GM19240 (cell line): ENCODE results near the gene LRCH4.

Source experiments
- DNase-seq: peaks from one replicate; pipeline ENCODE4 v3.0.0; 2011; ENCODE audit warnings: low spot score; ENCODE audit not compliant: insufficient read length

LRCH4 gene

DNA sequence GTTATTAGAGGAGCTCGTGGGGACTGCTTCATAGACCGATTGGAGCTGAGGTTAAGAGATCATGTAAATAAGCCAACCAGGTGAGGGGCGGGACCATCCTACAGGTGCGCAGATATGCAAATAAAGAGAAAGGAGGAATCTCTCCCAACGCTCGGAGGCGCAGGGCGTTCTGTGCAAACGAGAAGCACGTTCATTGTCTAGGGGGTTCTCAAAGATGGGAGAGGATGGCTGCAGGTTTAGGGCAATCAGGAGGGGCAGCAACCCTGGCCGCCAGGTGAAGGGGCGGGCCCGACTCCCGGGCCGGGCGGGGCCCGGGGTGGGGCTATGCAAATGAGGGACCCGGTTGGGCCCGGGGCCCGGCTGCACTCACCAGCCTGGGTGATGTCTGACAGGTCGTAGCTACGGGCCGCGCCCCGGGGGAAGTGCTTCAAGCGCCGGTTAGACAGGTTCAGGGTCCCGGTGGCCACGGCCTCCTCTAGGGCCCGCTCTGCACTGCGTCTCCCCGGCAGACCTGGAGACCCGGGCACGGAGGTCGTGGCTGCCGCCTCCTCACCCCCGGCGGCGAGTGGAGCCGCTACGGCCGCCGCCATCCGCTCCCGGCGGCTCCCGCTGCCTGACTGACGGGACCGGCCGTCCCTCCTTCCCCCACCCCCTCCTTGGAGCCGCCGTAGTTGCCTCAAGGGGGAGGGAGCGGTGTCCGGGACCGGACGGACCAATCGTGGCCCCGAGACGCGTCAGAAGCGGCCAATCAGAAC, at the start of gene LRCH4:
Gene LRCH4 (minus strand): TSS at position 619 of the 755 bp plus-strand sequence. CDS start 29 bp downstream, at position 590.
- no peak for DNase-seq

DNA sequence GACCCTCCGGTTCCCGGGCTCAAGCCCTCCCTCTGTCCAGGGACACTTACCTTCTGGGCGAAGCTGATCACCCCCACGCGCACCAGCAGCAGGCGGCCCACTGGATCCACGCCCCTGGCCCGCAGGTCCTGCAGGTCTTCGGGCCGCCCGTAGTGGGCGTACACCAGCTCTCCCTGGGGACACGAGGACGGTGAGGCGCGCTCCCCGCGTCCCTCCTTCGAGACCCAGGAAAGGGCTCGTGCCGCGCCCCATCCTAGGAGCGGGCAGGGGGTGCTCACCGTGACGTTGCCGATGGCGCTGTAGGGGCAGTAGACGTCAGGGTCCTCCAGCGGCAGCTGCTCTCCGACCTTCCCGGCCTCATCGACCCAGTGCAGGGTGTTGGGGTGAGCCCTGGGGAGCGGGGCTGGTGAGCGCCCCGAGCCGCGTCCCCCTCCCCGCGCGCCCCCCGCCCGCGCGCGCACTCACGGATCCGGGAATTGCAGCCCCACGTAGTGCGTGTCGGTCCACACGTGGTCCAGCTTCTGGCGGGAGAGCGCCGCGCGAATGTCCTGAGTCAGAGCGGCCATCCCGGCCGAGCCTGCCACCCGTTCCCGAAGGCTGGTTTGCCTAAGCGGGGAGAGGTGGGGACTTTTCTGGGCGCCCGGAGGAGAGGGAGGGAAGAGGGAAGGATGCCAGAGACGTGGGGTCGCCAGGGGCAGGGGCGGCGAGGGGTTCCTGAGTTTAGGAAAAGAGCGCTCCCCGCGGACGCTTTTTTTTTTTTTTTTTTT, 47.2 kb upstream of the LRCH4 start:
- DNase-seq: no peak

DNA sequence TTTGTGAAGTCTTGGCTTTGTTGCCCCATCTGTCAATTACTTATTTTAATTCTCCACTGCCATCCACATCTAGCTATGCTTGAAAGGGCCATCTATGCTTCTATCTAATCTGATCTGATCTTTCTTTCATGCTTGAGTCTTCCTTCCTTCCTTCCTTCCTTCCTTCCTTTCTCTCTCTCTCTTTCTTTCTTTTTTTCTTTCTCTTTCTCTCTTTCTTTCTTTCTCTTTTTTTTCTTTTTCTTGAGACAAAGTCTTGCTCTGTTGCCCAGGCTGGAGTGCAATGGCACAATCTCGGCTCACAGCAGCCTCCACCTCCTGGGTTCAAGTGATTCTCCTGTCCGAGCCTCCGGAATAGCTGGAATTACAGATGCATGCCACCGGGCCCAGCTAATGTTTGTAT, 44.1 kb upstream of the LRCH4 start:
- DNase-seq: no peak

- no peak for DNase-seq
These were observed 43.3 kb upstream of the LRCH4 start for GRCh38 chr7:100629117-100629716.

DNA sequence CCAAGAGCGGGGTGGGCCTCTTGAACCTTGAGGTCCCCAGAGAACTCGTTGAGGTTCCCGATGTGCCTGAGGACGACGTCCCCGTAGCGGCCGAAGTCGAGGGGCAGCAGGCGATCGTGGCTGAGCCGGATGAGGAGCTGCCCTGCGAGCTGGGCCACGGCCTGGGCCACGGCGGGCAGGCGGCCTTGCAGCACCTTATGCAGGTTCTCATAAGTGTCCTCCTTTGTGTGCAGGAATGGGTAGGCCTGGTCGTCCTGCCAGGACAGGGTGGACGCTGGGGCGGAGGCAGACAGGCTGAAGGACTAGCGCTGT, 41.3 kb upstream of the LRCH4 start:
- DNase-seq: no peak

DNA sequence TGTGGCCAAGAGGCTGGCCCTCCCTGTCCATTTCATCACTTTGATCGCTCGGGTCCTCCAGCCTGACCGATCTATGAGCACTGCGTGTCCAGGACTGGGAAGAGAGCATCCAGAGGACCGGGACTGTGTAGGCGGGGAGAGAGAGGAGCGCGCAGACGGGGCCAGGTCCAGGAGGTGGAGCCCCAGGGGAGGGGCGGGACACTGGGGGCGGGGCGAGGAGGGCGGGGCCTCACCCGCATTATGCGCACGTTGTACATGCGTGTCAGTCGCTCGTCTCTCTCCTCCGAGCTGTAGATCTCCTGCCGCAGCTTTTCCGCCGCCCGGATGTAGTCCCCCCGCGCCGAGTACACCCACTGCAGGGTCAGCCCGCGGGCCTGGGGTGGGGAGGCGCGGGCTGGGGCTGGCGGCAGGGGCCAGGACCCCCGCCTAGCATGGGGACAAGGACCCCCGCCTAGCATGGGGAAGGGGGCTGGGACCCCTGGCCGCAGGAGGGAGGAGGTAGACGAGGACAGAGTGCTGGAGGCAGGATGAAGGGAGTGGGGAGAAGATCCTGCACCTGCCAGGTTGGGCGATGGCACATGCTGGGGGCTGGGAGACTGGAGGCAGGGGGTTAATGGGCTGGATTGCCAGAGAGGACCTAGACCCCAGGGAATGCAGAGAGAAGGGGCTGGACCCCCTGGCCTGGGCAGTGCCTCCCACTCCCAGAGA, 40.8 kb upstream of the LRCH4 start:
- DNase-seq: peak; percentile 96

DNA sequence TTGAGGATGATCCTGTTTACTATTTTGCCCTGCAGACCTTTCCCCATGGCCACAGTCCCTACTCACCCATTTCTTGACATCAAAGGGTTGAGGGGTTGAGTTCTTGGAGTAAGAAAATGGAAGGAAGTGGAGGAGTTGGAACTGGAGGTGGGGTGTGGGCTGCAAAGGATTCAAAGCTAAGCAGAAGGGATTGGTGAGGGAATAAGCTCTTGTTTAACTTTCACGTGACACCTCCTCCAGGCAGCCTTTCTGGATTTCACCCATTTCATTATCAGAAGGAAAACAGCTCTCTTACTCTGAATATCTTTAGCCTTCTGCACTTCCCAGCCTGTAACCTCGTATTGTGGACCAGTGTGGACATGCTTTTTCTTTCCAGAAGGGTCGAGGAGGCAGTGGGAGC, 40.1 kb upstream of the LRCH4 start:
- no peak for DNase-seq

GRCh38 chr7:100623951-100624824, 38.3 kb upstream of the LRCH4 start:
- DNase-seq: no peak

DNA sequence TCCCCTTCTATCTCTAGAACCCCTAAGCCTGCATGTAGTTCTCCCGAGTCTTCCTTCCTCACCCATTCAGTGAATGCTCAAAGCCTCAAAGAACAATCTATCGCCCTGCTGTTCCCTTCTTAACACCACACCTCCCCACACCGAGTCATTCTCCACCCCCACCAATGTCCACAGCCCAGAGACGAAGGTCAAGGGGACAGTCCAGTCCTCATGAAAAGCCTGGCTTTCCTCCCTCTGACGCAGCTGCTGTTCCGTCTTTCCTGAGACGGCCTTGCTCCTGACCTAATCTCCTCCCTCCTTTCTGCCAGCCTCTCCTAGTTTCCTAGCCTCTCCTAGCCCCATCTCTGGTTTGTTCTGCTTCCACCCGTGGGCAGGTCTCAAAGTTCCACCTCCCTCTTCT, 35.6 kb upstream of the LRCH4 start:
- no peak for DNase-seq

- DNase-seq: no peak
These were observed 34.9 kb upstream of the LRCH4 start for GRCh38 chr7:100620804-100621203.

GRCh38 chr7:100620239-100620638, 34.3 kb upstream of the LRCH4 start:
- no peak for DNase-seq

DNA sequence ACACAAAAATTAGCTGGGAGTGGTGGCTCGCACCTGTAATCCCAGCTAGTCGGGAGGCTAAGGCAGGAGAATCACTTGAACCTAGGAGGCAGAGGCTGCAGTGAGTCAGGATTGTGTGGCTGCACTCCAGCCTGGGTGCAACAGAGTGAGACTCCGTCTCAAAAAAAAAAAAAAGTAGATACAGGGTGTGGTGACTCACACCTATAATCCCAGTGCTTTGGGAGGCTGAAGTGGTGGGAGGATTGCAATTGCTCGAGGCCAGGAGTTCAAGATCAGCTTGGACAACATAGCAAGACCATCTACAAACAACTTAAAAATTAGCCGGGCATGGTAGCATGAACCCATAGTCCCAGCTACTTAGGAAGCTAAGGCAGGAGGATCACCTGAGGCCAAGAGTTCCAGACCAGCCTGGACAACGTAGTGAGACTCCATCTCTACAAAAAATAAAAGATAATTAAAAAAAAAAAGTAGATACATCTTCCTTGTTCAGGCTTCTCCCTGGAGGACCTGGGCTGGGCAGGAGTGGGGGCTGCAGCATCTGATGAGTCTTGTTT, 28.5 kb upstream of the LRCH4 start:
- DNase-seq: no peak

GRCh38 chr7:100613412-100614175, 27.7 kb upstream of the LRCH4 start:
- no peak for DNase-seq

DNA sequence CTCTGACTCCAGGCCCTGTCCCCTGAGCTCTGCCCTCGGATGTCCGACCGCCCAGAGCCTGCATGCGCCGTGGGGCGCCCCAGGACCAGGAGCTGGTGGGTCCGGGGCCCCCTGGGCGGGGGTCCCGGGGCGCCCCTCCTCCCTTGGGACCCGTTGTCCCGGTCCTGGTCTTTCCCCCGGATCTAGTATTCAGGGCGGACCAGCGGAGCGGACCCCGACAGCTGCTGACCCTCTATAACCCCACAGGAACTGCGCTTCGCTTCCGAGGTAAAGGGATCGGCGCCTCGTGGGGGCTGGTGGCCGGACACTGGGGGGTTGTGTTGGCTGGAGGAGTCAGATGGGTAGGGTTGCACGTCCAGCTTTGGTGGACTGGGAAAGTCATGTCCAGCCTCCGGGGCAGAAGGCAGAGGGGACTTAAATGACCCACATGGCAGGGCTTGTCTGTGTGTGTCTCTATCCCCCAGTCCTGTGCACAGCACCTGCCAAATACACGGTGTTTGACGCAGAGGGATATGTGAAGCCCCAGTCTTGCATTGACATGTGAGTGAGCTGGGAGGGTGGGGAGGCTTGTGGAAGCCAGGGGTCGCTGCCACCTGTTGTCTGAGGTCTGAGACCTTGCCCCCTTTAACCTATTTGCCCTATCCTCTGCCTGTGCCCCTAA, 26.9 kb upstream of the LRCH4 start:
- no peak for DNase-seq

DNA sequence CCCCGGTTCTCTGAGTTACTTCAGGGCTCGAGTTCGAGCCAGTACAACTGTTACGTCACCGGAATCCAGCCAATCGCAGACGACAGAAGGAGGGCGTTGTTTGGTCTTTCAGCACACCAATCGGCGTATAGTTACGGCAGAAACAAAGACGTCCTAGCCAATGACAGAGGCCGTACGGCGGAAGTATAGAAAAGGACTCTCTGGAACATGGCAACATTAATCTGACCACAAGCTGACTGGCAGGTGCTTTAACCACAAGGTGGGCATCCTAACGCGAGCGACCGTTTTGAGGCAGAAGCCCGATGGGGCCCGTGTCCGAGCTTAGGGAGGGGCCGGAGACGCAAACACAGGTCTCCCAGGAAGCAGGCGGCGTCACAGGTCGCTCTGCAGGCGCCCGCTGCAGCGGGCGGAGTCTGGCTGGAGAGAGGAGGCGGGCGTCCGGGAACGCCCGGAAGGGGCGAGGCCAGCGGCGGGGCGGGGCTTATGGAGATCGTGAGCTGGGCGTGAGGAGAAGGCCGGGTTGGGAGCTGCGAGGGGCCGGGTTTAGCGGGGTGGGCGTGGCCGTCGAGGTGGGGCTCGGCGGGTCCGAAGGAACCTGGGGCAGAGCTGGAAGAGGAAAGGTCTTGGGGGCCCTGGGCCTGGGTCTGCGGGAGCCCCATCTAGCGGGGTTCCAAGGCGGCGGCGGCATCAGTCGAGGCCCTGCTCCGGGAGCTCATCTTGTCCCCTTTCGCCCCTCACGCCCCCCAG, 26.2 kb upstream of the LRCH4 start, which contains the start of gene MOSPD3:
Gene MOSPD3 (plus strand): TSS at position 558 of the 747 bp plus-strand sequence. CDS start 252 bp downstream, outside the sequence.
- DNase-seq: peak; percentile 99

- DNase-seq: no peak
These were observed 24.0 kb upstream of the LRCH4 start for GRCh38 chr7:100609958-100610357.

DNA sequence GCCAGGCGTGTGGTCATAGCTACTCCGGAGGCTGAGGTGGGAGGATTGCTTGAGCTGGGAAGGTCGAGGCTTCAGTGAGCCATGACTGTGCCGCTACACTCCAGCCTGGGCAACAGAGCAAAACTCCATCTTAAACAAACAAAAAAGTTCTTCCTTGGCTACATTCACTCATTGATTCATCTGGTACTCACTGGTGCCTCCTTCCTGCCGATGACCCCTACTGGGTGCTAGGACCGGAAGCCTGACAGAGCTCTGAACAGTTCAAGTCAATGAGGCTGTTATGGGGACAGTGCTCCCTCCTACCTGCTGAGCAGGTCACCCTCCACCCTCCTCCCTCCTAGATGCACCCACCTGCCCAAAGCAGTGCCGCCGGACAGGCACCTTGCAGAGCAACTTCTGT, 21.2 kb upstream of the LRCH4 start:
- no peak for DNase-seq

- DNase-seq: no peak
These were observed 20.4 kb upstream of the LRCH4 start for GRCh38 chr7:100606313-100606712.
